ENCODE results near the gene NELL1. TPM values are rescaled to one million over a fixed set of nuclear protein-coding genes. Genes with fewer than 3 reads are reported as not detected.

Gene NELL1
- total and polyA plus RNA-seq, 2 experiments from 2014 or later = 1.6 TPM; not detected in 1

DNA sequence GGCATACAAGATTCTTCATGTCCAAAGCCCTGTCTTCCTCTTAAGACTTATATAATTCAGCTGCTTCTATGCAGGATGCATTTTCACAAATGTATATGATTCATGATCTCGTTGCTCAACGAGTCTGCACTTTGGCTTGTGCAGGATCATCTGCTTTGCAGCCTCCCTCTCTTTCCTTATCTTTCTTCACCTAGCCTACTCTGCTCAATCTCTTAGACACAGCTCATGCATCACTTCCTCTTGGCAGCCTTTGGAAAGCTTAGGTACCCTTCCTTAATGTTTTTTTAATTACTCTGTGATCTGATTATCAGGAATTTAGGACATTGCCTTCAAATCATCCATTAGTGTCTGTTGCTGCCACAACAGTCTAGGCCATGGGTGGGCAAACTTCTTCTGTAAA is 673.8 kb downstream of the NELL1 start:
- Mint-ChIP-seq H3K4me1 (no peaks in the 10 kb centered on the region), H3K4me3 (no peak overlapping the region), H3K27ac (no peak overlapping the region), H3K9me3 (no peaks in the 10 kb centered on the region), H3K36me3 (ENCODE audit: low read depth) (no peaks in the 10 kb centered on the region), H3K27me3 (ENCODE audit: insufficient read depth, low read depth, poor library complexity) (peaks cover 4% of the 10 kb centered on the region)
- H3K4me2 ChIP-seq = no peak overlapping the region
- H3K4me1 ChIP-seq (ENCODE audit: insufficient read depth) = no peaks in the 10 kb centered on the region
- H3K27me3 ChIP-seq (ENCODE audit: insufficient read depth) = no peaks in the 10 kb centered on the region
- ATAC-seq = no peak
- H3K27ac ChIP-seq (ENCODE audit: low read depth) = no peak overlapping the region
- no peak overlapping the region for H3K4me3 ChIP-seq
- no peaks in the 10 kb centered on the region for H3K79me2 ChIP-seq (replicated peaks; ENCODE audit: insufficient read depth)
- H3K9me2 ChIP-seq (ENCODE audit: insufficient read depth) = no peaks in the 10 kb centered on the region
- H4K20me1 ChIP-seq (replicated peaks; ENCODE audit: insufficient read depth) = no peaks in the 10 kb centered on the region
- TF ChIP-seq, protein P1, sequence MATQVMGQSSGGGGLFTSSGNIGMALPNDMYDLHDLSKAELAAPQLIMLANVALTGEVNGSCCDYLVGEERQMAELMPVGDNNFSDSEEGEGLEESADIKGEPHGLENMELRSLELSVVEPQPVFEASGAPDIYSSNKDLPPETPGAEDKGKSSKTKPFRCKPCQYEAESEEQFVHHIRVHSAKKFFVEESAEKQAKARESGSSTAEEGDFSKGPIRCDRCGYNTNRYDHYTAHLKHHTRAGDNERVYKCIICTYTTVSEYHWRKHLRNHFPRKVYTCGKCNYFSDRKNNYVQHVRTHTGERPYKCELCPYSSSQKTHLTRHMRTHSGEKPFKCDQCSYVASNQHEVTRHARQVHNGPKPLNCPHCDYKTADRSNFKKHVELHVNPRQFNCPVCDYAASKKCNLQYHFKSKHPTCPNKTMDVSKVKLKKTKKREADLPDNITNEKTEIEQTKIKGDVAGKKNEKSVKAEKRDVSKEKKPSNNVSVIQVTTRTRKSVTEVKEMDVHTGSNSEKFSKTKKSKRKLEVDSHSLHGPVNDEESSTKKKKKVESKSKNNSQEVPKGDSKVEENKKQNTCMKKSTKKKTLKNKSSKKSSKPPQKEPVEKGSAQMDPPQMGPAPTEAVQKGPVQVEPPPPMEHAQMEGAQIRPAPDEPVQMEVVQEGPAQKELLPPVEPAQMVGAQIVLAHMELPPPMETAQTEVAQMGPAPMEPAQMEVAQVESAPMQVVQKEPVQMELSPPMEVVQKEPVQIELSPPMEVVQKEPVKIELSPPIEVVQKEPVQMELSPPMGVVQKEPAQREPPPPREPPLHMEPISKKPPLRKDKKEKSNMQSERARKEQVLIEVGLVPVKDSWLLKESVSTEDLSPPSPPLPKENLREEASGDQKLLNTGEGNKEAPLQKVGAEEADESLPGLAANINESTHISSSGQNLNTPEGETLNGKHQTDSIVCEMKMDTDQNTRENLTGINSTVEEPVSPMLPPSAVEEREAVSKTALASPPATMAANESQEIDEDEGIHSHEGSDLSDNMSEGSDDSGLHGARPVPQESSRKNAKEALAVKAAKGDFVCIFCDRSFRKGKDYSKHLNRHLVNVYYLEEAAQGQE (IDR thresholded peaks at IDR 0.05; ENCODE audit: unreplicated experiment) = no peak
- TF ChIP-seq ZNF462 (CRISPR knock-in tag; IDR thresholded peaks at IDR 0.05) (no peak), ZNF114 (CRISPR knock-in tag; IDR thresholded peaks at IDR 0.05) (no peak)
- no peaks in the 10 kb centered on the region for H3F3A ChIP-seq (replicated peaks; ENCODE audit: low read depth)
- no peaks in the 10 kb centered on the region for H3K36me3 ChIP-seq (ENCODE audit: insufficient read depth)
- no peak overlapping the region for H2AFZ ChIP-seq
- DNase-seq (ENCODE audit: low spot score) = no peak

Data from GM23338 (cell line).